A549 (cell line): Measurements from ENCODE around the gene MEF2A.

ENCODE experiments used
- CTCF ChIP-seq: fragments of >200 bp; sonication (Bioruptor Twin); formaldehyde crosslinking; IDR thresholded peaks from 3 replicates; pipeline ENCODE4 v1.5.1; 2016
- NFE2L2 ChIP-seq: fragments of 150-350 bp; conservative IDR thresholded peaks from 2 replicates; pipeline ENCODE4 v1.6.1; 2014; ENCODE audit warnings: low read length
- PHF8 ChIP-seq: fragments of 200-600 bp; sonication (generic); IDR thresholded peaks from 2 replicates; pipeline ENCODE4 v1.6.1; 2016; ENCODE audit warnings: low read depth, mild to moderate bottlenecking, antibody characterized with exemption, moderate library complexity, borderline replicate concordance
- POLR2A ChIP-seq: IDR thresholded peaks from 2 replicates; pipeline ENCODE4 v1.6.1; 2012; ENCODE audit warnings: mild to moderate bottlenecking, low read length
- REST ChIP-seq: fragments of 200-600 bp; sonication (generic); IDR thresholded peaks from 2 replicates; pipeline ENCODE4 v1.6.1; 2016; ENCODE audit warnings: antibody characterized with exemption, mild to moderate bottlenecking, moderate library complexity
- RFX5 ChIP-seq: fragments of 450-650 bp; IDR thresholded peaks from 2 replicates; pipeline ENCODE4 v1.7.1; 2014; ENCODE audit warnings: antibody characterized with exemption, mild to moderate bottlenecking, moderate library complexity
- SMC3 ChIP-seq: fragments of >200 bp; sonication (Bioruptor Twin); formaldehyde crosslinking; IDR thresholded peaks from 3 replicates; pipeline ENCODE4 v1.6.1; 2018; ENCODE audit warnings: inconsistent platforms

GRCh38 chr15:99592145-99592791 is 26.5 kb downstream of the MEF2A start:
- no peak for TF ChIP-seq SMC3
- TF ChIP-seq PHF8: no peak
- TF ChIP-seq POLR2A: no peak
- TF ChIP-seq CTCF: no peak
- no peak for TF ChIP-seq REST
- no peak for TF ChIP-seq RFX5
- no peak for TF ChIP-seq NFE2L2
